ENCODE measurements around the gene BEND7.

The BEND7 gene

GRCh38 chr10:13395540-13395939 lies 133.3 kb downstream of the BEND7 start:
- DNase-seq (ENCODE audit: low read depth), result no peak
- TF ChIP-seq CTCF (IDR thresholded peaks at IDR 0.05; ENCODE audit: insufficient read depth, low read depth, low read length, missing control alignments), result no peak

GRCh38 chr10:13393640-13394039 lies 135.2 kb downstream of the BEND7 start:
- DNase-seq (ENCODE audit: low read depth), result no peak
- no peak for TF ChIP-seq CTCF (IDR thresholded peaks at IDR 0.05; ENCODE audit: insufficient read depth, low read depth, low read length, missing control alignments)
- no peak overlapping the region for H3K4me3 ChIP-seq (ENCODE audit: low read depth, low read length)

More at GRCh38 chr10:13395540-13395939, 133.3 kb downstream of the BEND7 start:
- no peak overlapping the region for H3K4me3 ChIP-seq (ENCODE audit: low read depth, low read length)

DNA sequence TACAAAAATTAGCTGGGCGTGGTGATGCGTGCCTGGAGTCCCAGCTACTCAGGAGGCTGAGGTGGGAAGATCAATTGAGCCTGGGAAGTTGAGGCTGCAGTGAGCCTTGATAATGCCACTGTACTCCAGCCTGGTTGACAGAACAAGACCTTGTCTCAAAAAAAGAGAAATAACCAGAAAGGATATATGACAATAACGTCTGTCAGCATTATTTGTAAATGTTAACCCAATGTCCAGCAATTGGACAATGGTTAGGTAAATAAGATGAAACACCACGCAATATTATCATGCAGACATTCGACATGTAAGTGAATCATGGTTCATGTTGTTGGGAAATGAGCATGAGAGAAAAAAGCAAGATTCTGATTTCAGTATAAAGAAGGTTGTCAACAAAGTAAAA lies 136.1 kb downstream of the BEND7 start:
- TF ChIP-seq CTCF (IDR thresholded peaks at IDR 0.05; ENCODE audit: insufficient read depth, low read depth, low read length, missing control alignments), result no peak
- no peak for DNase-seq (ENCODE audit: low read depth)
- H3K4me3 ChIP-seq (ENCODE audit: low read depth, low read length), result no peak overlapping the region

Data from GM12865 (cell line).